ENCODE data around the gene AK3.
"Not testable (repeated sequence)": the region's sequence is repeated elsewhere in the genome, so short reads cannot be mapped to it uniquely, and the experiment has no call there.

Gene AK3

GRCh38 chr9:4740638-4741364, at the start of gene AK3:
Gene AK3 (minus strand): TSS chr9:4741202. CDS start chr9:4741087, 115 bp downstream.
- peak; percentile 77 for DNase-seq (ENCODE audit: low read depth)

- DNase-seq (ENCODE audit: low read depth): no peak
Measured at GRCh38 chr9:4788703-4789102, 47.7 kb upstream of the AK3 start.

GRCh38 chr9:4787876-4788275, 46.9 kb upstream of the AK3 start:
- DNase-seq (ENCODE audit: low read depth): no peak

GRCh38 chr9:4786599-4786998, 45.6 kb upstream of the AK3 start:
- no peak for DNase-seq (ENCODE audit: low read depth)

- no peak for DNase-seq (ENCODE audit: low read depth)
Measured at GRCh38 chr9:4784403-4784802, 43.4 kb upstream of the AK3 start.

GRCh38 chr9:4783191-4783590, 42.2 kb upstream of the AK3 start:
- not testable (repeated sequence) for DNase-seq (ENCODE audit: low read depth)

- no peak for DNase-seq (ENCODE audit: low read depth)
Measured at GRCh38 chr9:4781408-4781807, 40.4 kb upstream of the AK3 start.

GRCh38 chr9:4780651-4781050, 39.6 kb upstream of the AK3 start:
- DNase-seq (ENCODE audit: low read depth): no peak

GRCh38 chr9:4774958-4775357, 34.0 kb upstream of the AK3 start:
- DNase-seq (ENCODE audit: low read depth): not testable (repeated sequence)

GRCh38 chr9:4774209-4774608, 33.2 kb upstream of the AK3 start:
- DNase-seq (ENCODE audit: low read depth): no peak

GRCh38 chr9:4771788-4772187, 30.8 kb upstream of the AK3 start:
- DNase-seq (ENCODE audit: low read depth): no peak

GRCh38 chr9:4769321-4770080, 28.5 kb upstream of the AK3 start:
- no peak for DNase-seq (ENCODE audit: low read depth)

- no peak for DNase-seq (ENCODE audit: low read depth)
Measured at GRCh38 chr9:4768681-4769080, 27.7 kb upstream of the AK3 start.

GRCh38 chr9:4764033-4764432, 23.0 kb upstream of the AK3 start:
- no peak for DNase-seq (ENCODE audit: low read depth)

GRCh38 chr9:4762886-4763541, 22.0 kb upstream of the AK3 start:
- DNase-seq (ENCODE audit: low read depth): no peak

- peak; percentile 37 for DNase-seq (ENCODE audit: low read depth)
Measured at GRCh38 chr9:4762108-4762885, 21.3 kb upstream of the AK3 start.

- no peak for DNase-seq (ENCODE audit: low read depth)
Measured at GRCh38 chr9:4760122-4760521, 19.1 kb upstream of the AK3 start.

GRCh38 chr9:4756420-4756819, 15.4 kb upstream of the AK3 start:
- DNase-seq (ENCODE audit: low read depth): no peak

GRCh38 chr9:4755026-4755609, 14.1 kb upstream of the AK3 start:
- no peak for DNase-seq (ENCODE audit: low read depth)

- not testable (repeated sequence) for DNase-seq (ENCODE audit: low read depth)
Measured at GRCh38 chr9:4754530-4754929, 13.5 kb upstream of the AK3 start.

- DNase-seq (ENCODE audit: low read depth): no peak
Measured at GRCh38 chr9:4750023-4750673, 9.1 kb upstream of the AK3 start.

All from T-helper 22 cell (primary cell).